Panc1 (cell line): ENCODE data around the gene CACNG6.

ENCODE experiments used
- POLR2AphosphoS5 ChIP-seq: IDR thresholded peaks from 2 replicates; pipeline ENCODE4 v1.6.1; 2012; ENCODE audit warnings: mild to moderate bottlenecking, low read depth, low read length, moderate library complexity
- SIN3A ChIP-seq: IDR thresholded peaks from 2 replicates; pipeline ENCODE4 v1.6.1; 2012; ENCODE audit warnings: low read depth, mild to moderate bottlenecking, low read length, moderate library complexity, borderline replicate concordance; ENCODE audit not compliant: insufficient read depth
- TCF7L2 ChIP-seq: IDR thresholded peaks from 2 replicates; pipeline ENCODE4 v1.6.1; 2011; ENCODE audit warnings: mild to moderate bottlenecking, low read depth, low read length, inconsistent platforms
- TF ChIP-seq, protein P1 (sequence below), 2 experiments: IDR thresholded peaks; 2 replicates each; pipeline ENCODE4 v1.6.1; 2011 to 2012; ENCODE audit warnings: low read depth in 2 of 2, control low read depth in 1 of 2, low read length in 1 of 2, mild to moderate bottlenecking in 1 of 2, moderate library complexity in 1 of 2; ENCODE audit not compliant: insufficient read depth in 1 of 2
- TF ChIP-seq, protein P2 (sequence below): fragments of 450-650 bp; IDR thresholded peaks from 2 replicates; pipeline ENCODE4 v1.5.1; 2017; ENCODE audit warnings: mild to moderate bottlenecking

DNA sequence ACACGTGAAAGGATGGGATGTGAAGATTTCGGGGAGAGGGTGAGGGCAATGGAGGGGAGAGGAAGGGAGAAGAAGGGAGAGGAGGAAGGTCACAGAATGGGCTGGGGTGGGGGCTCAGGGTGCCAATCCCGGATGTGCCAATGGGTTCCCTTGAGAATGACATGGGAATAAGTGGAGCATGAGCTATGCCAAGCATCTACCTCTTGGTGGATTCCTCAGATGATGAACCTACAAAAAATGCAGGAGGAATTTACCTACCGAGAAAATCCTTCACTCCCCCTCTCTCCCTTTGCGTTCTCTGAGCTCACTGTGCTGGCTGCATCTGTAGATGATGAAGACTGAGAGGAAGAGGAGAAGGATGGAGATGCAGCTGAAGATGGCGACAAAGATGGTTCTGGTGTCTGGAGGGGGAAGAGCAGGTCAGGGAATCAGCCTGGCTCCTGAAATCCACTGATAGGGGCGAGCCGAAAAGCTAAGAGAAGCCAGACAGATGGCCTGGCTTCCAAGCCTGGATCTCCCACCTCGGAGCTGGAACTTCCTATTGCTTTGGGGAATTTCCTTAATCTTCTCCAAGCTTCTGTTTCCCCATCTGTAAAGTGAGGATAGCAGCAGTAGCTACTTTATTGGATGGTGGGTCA is 50.7 kb downstream of the CACNG6 start:
- no peak for TF ChIP-seq SIN3A
- TF ChIP-seq, protein P1, sequence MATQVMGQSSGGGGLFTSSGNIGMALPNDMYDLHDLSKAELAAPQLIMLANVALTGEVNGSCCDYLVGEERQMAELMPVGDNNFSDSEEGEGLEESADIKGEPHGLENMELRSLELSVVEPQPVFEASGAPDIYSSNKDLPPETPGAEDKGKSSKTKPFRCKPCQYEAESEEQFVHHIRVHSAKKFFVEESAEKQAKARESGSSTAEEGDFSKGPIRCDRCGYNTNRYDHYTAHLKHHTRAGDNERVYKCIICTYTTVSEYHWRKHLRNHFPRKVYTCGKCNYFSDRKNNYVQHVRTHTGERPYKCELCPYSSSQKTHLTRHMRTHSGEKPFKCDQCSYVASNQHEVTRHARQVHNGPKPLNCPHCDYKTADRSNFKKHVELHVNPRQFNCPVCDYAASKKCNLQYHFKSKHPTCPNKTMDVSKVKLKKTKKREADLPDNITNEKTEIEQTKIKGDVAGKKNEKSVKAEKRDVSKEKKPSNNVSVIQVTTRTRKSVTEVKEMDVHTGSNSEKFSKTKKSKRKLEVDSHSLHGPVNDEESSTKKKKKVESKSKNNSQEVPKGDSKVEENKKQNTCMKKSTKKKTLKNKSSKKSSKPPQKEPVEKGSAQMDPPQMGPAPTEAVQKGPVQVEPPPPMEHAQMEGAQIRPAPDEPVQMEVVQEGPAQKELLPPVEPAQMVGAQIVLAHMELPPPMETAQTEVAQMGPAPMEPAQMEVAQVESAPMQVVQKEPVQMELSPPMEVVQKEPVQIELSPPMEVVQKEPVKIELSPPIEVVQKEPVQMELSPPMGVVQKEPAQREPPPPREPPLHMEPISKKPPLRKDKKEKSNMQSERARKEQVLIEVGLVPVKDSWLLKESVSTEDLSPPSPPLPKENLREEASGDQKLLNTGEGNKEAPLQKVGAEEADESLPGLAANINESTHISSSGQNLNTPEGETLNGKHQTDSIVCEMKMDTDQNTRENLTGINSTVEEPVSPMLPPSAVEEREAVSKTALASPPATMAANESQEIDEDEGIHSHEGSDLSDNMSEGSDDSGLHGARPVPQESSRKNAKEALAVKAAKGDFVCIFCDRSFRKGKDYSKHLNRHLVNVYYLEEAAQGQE (IDR thresholded peaks at IDR 0.05; ENCODE audit: insufficient read depth in 1 of 2, low read depth in 2 of 2, low read length in 1 of 2): no peak
- TF ChIP-seq, protein P2, sequence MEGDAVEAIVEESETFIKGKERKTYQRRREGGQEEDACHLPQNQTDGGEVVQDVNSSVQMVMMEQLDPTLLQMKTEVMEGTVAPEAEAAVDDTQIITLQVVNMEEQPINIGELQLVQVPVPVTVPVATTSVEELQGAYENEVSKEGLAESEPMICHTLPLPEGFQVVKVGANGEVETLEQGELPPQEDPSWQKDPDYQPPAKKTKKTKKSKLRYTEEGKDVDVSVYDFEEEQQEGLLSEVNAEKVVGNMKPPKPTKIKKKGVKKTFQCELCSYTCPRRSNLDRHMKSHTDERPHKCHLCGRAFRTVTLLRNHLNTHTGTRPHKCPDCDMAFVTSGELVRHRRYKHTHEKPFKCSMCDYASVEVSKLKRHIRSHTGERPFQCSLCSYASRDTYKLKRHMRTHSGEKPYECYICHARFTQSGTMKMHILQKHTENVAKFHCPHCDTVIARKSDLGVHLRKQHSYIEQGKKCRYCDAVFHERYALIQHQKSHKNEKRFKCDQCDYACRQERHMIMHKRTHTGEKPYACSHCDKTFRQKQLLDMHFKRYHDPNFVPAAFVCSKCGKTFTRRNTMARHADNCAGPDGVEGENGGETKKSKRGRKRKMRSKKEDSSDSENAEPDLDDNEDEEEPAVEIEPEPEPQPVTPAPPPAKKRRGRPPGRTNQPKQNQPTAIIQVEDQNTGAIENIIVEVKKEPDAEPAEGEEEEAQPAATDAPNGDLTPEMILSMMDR: no peak
- TF ChIP-seq POLR2AphosphoS5: no peak
- TF ChIP-seq TCF7L2: no peak
